Measurements from ENCODE around the gene AGTRAP. TPM values are rescaled to one million over a fixed set of nuclear protein-coding genes. Genes with fewer than 3 reads are reported as not detected.
A peak's percentile ranks its signal among the peaks of the same experiment; 100 is the strongest.

Gene AGTRAP
- total RNA-seq, 2 donors from 2014 or later, result 18.2 to 34.9 TPM

DNA sequence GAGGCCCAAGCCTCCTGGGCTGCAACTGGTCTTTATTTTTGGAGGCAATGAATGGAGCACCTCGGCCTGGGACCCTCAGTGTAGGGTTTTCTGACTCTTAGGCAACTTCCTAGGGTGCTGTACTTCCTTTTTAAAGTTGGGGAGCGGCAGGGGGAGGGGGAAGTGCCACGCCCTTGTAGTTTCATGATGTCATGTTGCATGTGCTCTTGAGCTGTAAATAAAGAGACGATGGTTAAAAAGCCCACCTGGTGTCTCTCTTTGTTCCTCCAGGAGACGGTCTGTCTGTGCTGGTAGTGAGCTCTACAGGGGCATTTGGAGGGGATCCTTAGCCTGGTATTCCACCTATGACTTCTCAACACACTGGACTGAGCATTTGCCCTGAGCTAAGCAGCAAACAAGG is 10.3 kb upstream of the AGTRAP start:
- DNase-seq, result no peak
- Histone ChIP-seq H3K9me3 (no peaks in the 10 kb centered on the region), H3K27ac (no peak overlapping the region), H3K36me3 (no peaks in the 10 kb centered on the region), H3K9ac (ENCODE audit: low read depth in 2 of 2, low read length in 2 of 2) (no peak overlapping the region), H3K27me3 (no peaks in the 10 kb centered on the region), H3K4me1 (peaks cover 4% of the 10 kb centered on the region), H3K4me3 (no peak overlapping the region)
- TF ChIP-seq CTCF (IDR thresholded peaks at IDR 0.05), result no peak
- intact Hi-C loops (cut with DNase I), result no loop called here

DNA sequence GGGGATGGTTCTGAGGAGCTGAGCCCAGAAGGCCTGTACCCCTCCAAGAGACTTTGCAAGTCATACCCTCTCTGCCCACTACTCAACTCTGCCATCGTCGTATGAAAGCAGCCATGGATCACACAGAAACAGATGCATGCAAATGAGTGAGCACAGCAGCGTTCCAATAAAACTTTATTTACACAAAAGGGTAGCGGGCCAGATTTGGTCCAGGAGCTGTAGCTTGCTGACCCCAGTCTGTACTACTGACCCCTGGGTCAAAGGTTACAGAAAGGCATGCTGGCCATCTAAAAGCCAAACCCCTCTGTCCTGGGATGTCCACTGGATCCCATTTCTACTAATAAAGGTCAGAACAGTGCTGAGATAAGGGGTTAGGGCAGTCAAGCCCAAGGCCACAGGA is 8.8 kb upstream of the AGTRAP start:
- TF ChIP-seq CTCF (IDR thresholded peaks at IDR 0.05), result no peak
- Histone ChIP-seq H3K4me1 (peaks cover 4% of the 10 kb centered on the region), H3K36me3 (no peaks in the 10 kb centered on the region)

GRCh38 chr1:11728126-11728806 is 7.7 kb upstream of the AGTRAP start:
- no peaks in the 10 kb centered on the region for H3K36me3 ChIP-seq
- no peak for TF ChIP-seq CTCF (IDR thresholded peaks at IDR 0.05)
- H3K9me3 ChIP-seq, result no peaks in the 10 kb centered on the region
- no peak overlapping the region for H3K9ac ChIP-seq (ENCODE audit: low read depth in 2 of 2, low read length in 2 of 2)
- intact Hi-C loops (cut with DNase I), result no loop called here
- H3K4me3 ChIP-seq, result no peak overlapping the region
- H3K27ac ChIP-seq, result no peak overlapping the region
- no peaks in the 10 kb centered on the region for H3K27me3 ChIP-seq
- DNase-seq, result no peak
- peaks cover 4% of the 10 kb centered on the region for H3K4me1 ChIP-seq

More for the DNA sequence above, 8.8 kb upstream of the AGTRAP start:
- no peaks in the 10 kb centered on the region for H3K27me3 ChIP-seq
- intact Hi-C loops (cut with DNase I), result no loop called here
- no peak overlapping the region for H3K4me3 ChIP-seq
- H3K9ac ChIP-seq (ENCODE audit: low read depth in 2 of 2, low read length in 2 of 2), result no peak overlapping the region
- H3K27ac ChIP-seq, result no peak overlapping the region
- H3K9me3 ChIP-seq, result no peaks in the 10 kb centered on the region
- no peak for DNase-seq

GRCh38 chr1:11729155-11729497 is 6.8 kb upstream of the AGTRAP start:
- H3K9ac ChIP-seq (ENCODE audit: low read depth in 2 of 2, low read length in 2 of 2), result no peak overlapping the region
- H3K27me3 ChIP-seq, result no peaks in the 10 kb centered on the region
- DNase-seq, result no peak
- no peak overlapping the region for H3K27ac ChIP-seq
- TF ChIP-seq CTCF (IDR thresholded peaks at IDR 0.05), result no peak
- H3K9me3 ChIP-seq, result no peaks in the 10 kb centered on the region
- intact Hi-C loops (cut with DNase I), result no loop called here
- no peak overlapping the region for H3K4me3 ChIP-seq
- no peaks in the 10 kb centered on the region for H3K36me3 ChIP-seq
- peaks cover 4% of the 10 kb centered on the region for H3K4me1 ChIP-seq

DNA sequence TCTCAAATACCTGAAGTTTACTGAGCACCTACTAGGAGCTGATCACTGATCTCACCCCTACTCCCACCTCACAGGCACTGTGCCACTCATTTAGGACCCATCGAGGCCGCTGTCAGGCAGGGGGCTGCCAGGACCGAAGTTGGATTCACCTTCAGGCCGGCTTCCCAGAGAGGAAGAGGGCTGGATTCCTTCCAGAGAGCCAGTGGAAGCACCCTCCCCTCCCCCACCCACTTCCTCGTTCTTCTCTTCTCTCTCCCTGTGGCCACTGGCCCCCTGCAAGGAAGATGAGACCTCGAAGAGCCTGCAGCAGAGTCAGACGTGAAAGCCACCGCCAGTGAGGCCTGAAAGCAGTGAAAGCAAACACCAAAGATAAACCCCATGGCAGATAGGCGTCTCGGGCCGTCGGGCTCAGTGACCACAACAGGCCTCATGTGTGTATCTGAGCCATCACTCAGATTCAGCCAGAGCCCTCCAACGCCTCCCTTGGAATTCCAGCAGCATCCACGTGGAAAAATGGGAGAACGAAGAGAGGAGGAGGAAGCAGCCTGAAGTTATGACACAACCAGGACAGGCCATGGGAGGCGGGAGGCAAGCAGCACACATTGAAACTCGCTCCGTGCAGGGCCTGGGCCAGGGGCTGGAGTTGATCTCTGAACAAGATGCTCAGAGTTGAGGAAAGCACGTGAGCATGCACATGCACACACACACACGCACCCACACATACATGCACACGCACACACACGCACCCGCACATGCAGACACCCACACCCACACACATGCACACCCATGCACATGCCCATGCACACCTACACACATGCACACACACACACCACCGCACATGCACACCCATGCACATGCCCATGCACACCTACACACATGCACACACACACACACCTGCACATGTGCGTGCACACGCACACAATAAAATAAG is 6.2 kb upstream of the AGTRAP start:
- Histone ChIP-seq H3K9me3 (no peaks in the 10 kb centered on the region), H3K27me3 (no peaks in the 10 kb centered on the region), H3K36me3 (no peaks in the 10 kb centered on the region), H3K27ac (peak overlapping the region; percentile 84), H3K4me1 (peaks cover 4% of the 10 kb centered on the region), H3K4me3 (no peak overlapping the region), H3K9ac (ENCODE audit: low read depth in 2 of 2, low read length in 2 of 2) (no peak overlapping the region)
- intact Hi-C loops (cut with DNase I), result no loop called here
- no peak for TF ChIP-seq CTCF (IDR thresholded peaks at IDR 0.05)
- peak; percentile 34 for DNase-seq
